Suppressor macrophage treated with lipopolysaccharide for 1 hour (primary cell): ENCODE measurements around the gene MOGAT3.

Source experiments
- DNase-seq, 3 donors: peaks; one replicate each; pipeline ENCODE4 v3.0.0-alpha.2; 2020 to 2022

MOGAT3 gene

DNA sequence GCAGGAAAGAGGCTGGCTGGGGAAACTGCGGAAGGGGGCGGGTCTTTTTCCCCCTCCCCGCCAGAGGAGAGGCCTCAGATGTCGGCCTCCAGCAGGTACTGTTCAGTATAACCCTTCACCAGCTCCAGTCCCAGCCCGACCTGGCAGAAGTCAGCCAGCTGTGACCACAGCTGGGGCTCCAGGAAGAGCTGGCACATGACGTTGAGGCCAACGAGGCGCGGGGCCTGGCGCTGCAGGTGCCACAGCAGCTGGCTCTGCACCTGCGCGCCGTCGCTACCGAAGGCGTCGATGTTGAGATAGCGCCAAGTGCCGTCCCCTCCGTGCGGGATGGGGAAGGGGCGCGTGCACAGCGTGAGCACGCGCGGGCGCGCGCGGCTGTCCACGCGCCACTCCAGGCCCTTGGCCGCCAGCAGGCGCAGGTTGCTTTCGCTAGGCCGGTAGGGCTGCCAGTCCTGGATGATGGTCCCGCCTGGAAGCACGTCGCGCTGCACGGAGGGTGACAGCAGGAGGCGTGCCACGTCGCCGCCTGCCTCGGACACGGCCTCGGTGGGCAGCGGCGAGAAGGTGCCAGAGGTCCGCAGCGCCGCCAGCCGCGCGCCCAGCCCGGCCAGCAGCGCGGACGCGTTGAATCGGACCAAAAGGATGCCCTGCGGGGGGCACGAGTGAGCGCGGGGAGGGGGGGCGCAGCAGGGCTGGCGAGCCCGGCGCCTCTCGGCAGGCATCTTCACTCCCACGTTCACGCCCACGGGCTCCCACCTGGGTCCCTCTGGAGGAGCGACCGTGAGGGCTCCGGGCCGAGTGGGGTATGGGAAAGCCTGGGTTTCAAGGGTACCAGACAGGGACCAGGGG lies 28.6 kb downstream of the MOGAT3 start:
- DNase-seq = no peak

DNA sequence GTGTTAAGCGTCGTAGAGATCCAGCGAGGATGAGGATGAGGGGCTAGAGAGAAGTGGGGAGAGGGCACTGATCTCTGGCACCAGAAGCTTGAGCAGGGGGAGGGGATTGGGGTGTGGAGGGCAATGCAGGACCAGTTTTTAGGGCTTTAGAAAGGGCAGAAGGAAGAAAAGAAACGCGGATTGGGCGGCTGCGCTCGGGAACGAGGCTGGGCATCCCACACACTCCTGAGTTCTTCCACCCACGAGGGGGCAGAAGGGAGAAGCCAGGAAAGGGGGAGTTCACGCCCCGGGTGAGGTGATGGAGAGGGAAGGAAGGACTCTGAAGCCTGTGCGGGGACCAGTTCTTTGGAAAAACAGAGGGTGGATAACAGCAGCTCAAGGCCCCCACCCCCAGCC lies 29.4 kb downstream of the MOGAT3 start:
- peak in 1 of 3 donors; percentile 50 for DNase-seq

DNA sequence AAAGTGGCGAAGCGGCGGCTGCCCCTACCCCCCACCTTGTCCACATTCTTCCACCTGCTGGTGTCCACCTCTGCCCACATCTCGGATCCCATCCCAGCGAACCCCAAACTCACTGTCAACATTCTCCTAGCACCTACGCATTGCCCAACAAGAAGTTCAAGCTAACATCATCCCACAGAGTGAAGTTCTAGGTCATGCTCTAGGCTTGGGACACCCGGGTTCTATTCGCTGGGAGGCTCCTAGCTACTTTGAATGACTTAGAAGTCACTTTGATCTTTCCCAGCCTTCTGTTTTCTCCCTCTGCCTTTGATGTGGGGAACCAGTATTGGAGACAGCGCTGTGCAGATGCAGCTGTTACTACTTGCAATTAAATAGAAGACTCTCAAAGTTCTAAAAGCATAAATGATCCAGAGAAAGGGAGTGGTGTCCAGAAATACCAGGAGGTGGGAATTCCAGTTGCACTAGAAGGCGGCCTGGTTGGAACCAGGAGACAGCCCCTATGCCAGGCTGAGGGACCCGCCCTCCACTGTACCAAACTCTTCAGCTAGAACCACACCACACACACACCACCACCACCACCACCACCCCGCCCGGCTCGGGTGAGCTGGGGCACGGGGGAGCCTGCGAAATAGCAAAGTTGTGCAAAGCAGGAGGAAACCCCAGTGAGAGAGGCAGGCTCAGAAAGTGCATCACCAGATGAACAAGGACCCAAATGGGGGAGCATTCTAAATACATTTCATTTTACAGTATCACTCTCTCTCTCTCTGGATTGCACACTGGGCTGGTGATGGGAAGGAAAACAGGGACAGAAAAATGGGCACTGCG lies 30.0 kb downstream of the MOGAT3 start:
- peak; percentile 55 to 59 (median 56) for DNase-seq

DNA sequence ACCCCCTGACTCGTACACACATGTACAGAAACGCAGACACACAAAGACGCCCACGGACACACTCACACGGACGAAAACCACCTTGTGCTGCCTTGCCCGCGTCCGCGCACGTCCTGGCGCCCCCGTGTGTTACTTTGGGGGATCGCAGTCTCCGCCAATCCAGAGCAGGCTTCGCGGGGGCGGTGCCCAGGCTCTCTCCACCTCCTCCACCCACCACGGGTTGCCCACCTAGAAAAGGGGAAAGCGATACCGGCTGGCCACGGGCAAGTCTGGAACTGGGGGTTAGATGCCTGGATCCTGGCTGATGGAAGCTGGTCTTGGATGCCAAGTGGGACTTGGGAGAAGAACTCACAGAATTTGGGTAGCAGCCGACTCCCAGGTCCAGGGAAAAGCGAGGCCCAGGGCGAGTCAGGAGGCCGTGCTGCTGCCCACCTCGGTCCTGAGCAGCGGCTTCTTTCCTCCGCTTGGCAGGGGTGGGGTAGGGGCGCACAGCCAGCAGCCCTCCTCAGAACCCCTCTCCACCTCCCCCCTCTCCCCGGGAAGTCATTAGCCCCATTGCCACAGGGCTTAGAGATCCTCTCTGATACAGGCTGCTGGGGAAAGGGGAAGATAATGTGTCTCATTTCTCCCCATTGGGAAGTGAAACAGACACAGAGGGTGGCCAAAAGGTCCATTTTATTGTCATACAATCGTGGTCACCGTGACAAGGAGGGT lies 30.8 kb downstream of the MOGAT3 start:
- peak; percentile 74 to 86 (median 83) for DNase-seq

DNA sequence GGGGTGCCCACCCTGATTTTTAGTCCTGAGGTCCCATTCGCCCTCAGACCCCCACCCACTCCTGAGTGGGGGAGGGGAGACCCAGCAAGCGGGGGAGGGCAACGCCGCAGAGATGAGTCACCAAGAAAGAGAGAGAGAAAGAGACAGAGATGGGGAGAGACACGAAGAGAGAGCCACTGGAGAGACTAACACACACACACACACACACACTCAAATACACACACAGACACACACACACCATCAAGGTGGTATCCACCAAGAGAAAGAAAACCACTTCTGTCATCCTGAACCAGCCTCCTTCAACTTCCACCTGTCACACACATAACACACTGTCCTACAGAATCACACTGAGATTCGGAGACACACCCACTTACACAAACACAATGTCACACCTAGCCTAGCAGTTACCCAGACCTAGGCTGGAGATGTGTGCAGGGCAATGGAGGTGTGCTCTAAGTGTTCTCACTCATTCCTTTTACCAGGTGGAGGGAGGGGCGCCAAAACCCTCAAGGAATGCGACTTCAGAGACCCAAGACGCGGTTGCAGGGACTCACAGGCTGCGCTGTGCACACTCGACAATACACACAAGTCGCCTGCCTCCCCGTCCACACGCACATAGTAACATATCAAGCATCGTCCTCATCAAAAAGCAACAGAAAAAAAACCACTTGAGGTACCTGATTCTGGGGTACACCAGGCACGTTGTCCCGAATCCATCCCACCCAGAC lies 31.6 kb downstream of the MOGAT3 start:
- DNase-seq = no peak

DNA sequence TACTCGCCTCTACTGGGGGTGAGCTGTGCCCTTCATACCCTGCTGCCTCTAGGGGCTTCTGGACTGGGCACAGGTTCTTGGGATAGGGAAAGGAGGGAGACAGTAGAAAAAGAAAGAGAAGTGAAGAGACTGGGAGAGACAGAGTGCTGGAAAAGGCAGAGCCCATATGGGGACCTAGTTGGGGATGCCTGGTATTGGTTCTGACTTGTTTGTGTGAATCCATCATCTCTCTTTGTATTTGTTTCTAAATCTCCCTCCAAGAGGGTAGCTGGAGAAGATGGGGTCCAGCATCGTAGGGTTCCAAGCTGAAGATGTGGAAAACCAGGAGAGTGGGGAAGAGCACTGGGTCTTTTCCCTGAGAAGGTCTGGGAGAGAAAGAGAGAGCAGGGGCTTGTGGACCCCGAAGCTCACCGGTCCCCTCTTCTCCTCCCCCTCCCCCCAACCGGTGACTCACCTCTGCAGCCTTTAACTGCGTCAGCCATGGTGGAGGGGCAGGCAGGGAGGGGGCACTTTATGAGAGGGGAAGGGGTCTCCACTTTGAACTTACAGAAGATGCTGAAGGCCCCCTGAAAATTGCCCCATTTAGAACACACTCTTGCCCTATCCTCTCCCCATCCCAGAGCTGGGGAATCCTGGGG lies 32.3 kb downstream of the MOGAT3 start:
- DNase-seq = no peak

DNA sequence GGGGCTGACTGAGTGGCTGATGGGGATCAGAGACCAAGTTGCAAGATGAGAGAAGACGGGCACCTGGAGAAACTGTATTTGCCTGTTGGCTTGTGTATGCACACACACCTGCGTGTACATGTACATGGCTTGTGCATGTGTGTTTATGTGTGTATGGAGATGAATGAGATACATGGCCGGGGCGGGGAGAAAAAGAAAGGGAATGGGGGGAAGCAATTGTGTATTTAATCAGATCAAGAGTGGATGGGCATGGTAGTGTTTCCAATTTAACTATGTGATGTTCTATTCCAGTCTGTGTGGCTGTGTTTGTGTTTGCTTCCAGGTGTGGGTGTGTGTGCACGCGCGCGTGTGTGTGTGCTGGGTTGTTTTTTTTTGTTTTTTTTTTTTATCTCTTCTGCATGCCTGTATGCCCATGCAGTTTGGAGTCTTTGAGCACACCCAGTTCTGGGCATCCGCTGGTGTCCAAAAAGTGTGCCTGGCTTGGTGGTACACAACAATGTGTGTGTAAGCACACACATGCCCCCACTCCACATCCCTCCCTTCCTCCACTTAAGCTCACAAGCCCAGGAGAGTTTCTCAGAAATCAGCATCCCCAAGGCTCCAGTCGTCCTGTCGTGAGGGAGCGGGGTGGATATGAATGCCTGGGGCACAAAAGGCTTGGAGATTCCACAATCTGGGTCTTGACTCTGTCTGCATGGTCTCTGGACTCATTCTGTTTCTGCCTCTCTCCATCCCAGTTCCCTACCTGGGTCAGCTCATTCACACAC lies 33.0 kb downstream of the MOGAT3 start:
- no peak for DNase-seq

DNA sequence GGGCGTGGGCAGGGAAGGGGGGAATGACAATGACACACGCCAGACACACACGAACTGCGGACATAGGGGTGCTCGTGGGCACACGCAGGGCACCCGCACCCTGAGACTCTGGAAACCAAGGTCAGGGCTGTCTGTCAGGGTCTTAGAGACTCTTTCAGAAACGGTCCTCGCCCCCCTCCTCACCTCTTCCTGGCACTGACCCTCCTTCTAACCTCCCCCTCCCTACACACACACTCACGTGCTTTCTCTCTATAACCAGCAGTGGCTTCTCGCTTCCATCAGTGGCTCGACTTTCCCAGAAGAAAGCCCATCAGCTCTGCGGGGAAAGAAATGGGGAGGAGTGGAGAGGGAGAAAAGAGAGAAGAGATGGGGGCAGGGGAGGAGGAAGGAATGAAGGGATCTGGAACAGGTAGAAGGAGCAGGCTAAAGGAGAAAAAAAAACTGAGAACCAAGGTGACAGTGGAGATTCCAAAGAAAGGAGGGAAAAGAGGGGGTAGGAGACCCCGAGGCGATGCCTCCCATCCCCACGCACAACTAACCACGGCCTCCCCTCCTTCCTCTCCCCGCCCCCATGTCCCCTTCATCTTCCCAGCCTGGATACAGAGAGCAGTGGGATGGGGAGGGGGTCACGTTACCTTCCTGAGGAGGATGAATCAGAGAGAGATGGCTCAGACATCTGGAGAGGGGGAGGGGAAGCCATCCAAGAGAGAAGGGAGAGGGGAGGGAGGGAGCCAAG lies 33.8 kb downstream of the MOGAT3 start:
- DNase-seq = peak in 2 of 3 donors; percentile 46 to 62

DNA sequence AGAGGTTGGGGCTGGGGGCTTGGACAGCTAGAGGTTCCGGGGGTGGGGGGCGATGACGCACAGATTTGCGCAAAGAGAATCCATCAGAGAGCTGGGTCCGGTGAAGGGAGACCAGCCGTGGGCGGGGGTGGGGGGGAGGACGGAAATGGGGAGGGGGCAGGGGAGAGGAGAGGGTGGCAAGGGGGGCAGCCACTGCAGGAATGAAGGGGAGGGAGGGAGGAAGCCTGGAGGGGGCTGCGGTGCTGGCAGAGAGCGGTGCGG lies 34.3 kb downstream of the MOGAT3 start:
- no peak for DNase-seq

DNA sequence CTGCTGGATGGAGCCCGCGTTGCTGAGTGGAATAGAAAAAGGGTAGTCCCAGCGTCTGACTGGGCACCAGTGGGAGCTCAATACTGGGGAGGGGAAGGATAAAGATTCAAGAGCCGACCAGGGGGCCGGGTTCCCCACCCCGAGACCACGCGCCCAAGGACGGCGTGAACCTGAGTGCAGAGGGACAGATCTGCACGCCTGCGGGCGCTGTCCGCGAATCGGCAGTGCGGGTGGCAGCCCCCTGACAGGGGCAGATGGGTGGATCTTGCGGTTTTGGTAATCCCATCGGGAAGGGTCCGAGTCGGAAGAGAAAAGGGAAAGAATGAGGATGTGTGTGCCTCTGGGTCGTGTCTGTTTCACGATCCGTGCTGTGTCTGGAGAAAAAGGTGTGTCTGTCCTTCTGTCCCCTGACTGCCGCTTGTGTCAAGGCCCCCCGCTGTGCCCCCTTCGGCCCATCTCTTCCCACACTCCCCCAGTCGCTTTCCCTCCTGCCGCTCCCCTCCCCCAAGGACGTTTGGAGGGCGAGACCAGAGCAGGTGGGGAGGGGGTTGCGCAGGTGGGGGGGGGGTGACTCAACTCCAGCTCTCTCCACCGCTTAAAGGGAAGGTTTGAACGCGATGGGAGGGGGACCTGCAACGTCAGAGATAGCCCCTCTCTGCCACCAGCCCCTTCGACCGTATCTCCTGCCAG lies 34.7 kb downstream of the MOGAT3 start:
- DNase-seq = no peak

DNA sequence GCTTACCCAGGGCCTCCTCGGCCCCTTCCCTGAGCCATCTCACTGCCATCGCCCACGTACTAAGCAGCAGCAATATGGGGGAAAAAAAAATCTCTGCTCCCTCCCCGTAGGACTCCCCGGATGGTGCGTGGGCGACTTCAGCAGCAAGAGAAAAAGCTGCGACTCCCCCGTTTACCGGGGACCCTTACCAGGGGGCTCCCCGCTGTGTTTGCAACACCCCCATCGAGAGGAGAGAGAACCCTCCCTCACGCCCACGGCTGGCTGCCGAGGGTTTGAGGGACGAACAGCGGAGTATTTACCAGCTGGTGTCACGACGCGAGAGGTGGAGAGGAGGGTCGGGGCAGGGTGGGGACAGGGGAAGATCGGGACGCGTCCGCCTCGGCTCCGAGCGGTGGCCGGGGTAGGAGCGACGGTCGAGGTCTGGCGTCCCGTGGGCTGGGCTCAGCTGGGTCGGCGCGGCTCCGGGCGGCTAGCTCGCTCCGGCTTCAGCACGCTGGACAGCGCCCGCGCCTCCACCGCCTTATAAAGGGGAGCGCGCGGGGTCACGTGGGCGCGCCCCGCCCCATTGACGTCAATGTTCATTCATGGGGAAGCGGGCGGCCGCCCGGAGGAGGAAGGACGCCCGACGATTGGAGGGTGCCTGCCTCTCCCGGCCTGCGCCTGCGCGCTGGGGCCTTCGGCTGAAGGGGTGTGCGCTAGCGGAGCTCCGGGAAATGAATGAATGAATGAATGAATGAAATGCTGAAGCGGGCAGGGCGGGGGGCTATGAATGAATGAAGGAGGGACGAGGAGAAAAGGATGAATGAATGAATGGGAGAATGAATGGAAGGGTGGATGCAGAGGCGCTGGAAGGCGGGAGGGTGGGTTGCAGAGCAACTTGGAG lies 35.5 kb downstream of the MOGAT3 start, which contains the start of gene VGF:
VGF (minus strand) TSS at position 495 of the 883 bp plus-strand sequence. CDS start 726 bp downstream, outside the sequence.
- DNase-seq = peak; percentile 98 to 100 (median 99)

DNA sequence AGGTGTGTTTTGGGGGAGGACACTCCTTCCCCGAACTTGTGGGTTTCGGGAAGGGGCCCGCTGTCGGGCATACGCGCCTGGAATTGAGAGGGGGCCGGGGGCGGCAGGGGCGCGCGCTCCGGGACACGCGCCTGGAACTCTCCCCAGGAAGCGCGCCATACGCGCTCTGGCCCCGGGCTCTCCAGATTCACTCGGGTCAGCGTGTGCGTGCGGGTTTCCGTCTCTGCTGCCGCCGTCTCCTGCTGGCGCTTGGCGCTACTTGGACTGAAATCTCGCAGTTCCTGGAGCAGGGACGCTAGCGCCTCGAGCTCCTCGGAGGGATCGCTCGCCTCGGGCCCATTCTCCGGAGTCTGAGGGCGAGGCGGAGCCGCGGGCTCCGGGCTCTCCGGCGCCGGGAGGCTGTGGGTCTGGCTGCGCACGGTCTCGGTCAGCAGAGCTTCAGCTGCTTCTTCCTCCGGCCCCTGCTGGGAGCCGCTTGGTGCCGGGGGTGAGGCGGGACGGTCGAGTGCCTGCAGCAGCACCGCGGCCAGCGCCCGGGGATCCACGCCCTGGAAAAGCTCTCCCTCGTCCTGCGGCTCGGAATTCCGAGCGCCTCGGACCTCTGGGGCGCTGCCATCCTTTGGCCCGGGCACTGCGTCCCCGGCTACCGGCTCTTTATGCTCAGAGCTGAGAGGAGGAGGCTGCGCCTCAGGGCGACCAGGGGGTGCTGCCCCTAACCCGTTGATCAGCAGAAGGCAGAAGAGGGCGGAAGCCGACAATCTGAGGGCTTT lies 36.6 kb downstream of the MOGAT3 start:
- peak; percentile 13 to 75 (median 54) for DNase-seq

DNA sequence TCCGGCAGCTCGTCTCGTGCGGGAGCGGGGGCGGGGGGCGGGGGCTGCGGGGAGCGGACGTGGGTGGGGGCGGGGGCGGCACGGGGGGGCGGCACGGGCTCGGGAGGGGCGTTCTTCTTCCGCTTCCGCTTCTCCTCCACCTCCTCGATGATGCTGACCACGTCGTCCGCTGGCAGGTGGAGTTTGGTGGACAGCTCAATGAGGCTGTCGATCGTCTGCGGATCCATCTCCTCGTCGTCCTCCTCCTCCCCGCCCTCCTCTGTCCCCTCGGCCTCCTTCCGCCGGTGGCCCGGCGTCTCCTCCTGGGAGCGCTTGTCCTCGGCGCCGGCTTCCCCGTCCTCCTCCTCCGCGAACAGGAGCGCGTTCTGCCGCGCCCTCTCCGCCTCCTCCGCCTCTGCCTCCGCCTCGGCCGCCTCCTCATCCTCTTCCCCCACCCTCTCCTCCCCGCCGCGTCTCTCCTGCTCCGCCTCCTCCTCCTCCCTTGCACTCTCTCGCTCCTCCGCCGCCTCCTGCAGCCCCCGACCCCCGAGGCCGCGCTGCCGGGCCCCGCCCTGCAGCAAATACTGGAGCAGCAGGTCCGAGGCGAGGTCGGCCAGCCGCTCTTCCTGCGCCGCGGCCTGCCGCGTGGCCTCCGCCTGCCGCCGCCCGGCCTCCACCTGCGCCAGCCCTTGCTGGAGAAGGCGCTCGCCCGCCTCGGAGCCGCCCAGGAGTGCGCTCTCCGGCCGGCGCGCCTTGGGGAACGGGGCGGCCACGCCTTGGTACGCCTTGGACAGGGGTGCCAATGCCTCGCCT lies 37.4 kb downstream of the MOGAT3 start:
- peak in 1 of 3 donors; percentile 17 for DNase-seq

DNA sequence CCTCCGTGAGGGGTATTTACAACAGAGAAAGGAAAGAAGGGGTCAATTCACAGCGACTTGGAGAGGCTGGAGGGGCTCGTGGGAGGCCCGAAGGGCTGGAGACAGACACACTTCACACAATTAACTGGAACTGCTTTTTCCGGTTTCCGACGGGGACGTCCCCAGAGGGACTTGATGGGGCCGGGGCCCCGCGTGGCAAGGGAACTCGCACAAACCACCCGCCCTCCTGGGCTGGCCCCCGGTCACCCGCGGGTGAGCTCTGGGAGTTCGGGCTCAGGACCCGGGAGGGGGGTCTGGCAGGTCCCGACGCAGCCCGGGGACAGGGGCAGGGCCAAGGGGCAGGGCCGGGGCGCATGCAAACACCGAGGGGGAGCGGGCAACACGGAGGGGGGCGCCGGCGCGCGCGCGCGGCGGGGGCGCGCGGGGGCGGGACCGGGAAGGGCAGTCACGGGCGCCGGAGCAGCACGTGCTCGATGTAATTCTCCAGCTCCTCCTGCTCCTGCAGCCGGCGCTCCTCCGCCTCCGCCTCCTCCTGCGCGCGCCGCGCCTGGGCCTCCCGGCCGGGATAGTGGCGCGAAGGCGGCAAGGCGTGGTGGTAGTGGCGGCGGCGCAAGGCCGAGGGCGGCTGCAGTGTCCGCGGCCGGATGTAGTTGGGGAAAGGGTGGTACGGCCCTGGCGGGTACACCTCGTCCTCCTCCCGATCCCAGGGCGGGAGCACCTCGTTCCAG lies 38.1 kb downstream of the MOGAT3 start:
- peak; percentile 46 to 73 (median 55) for DNase-seq

DNA sequence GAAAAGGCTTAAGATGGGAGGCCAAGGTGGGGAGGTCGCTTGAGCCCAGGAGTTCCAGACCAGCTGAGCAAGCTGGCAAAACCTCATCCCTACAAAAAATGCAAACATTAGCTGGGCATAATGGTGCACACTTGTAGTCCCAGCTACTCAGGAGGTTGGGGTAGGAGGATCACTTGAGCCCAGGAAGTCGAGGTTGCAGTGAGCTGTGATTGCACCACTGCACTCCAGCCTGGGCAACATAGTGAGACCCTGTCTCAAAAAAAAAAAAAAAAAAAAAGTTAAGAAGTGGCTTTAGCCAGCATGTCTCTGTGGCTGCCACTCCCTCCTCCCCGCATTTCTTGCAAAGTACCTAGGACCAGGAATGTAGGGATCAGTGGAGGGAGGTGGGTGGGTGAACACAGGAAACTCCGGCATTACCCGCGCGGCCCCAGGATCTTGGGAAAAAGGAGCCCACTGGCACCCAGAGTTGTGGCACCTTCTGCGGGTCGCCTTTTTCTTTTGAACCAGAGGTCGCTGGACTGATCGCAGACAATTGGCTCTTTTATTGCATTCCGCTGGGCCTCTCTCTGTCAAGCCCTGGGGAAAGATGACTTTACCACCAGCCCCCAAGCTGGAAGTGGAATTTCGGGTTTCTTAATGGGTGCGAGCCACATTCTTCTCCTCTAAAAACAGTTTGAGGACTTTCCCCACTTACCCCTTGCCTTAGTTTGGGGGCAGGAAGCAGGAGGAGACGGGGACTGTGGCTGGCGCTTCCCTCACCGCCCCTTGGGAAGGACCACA lies 39.0 kb downstream of the MOGAT3 start:
- DNase-seq = no peak

DNA sequence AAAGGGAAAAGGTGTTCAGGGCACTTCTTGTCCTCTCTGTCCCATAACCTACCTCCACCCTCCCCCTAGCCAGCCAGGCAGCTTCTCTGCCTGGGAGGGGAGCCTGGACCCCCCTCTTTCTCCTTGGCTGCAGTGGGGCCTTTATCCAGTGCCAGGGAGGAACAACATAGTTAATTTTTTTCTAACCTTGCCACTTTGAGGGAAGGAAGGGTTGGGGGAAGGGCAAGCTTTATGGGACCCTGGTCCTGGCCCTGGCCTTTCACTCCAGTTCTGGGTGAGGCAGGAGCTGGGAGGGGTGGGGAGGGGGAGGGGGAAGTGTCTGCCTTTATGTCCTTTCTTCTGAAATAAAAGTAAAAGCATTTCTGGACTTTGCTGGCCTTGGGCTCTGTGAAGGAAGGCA lies 39.9 kb downstream of the MOGAT3 start:
- no peak for DNase-seq
